Gastrocnemius medialis (tissue), 4 donors: ENCODE results near the gene SLC25A29. TPM values are rescaled to one million over a fixed set of nuclear protein-coding genes. Genes with fewer than 3 reads are reported as not detected.

Source experiments
- ATAC-seq, 2 donors: fragments of 150-250 bp; one replicate each; pipeline ENCODE4 v1.9.1; 2016
- DNase-seq, 2 donors: peaks; one replicate each; pipeline ENCODE4 v3.0.0-alpha.2; 2019
- H3K27ac ChIP-seq, 4 donors: fragments of 200-600 bp; sonication (generic); 1 replicate in 1 of 4; 2 replicates in 3 of 4; pipeline ENCODE4 v1.5.1; 2016 to 2018; ENCODE audit warnings: mild to moderate bottlenecking in 2 of 4, moderate library complexity in 1 of 4
- H3K27me3 ChIP-seq, 3 donors: fragments of 200-600 bp; sonication (generic) in 2 of 3; 1 replicate in 1 of 3; 2 replicates in 2 of 3; pipeline versions ENCODE4 v1.5.1 to v1.6.0; 2016 to 2019; ENCODE audit warnings: mild to moderate bottlenecking in 1 of 3, moderate library complexity in 1 of 3
- H3K36me3 ChIP-seq, 2 donors: fragments of 200-600 bp; sonication (generic) in 1 of 2; one replicate each; pipeline ENCODE4 v1.5.1; 2017 to 2018
- H3K4me1 ChIP-seq, 2 donors: fragments of 200-600 bp; sonication (generic) in 1 of 2; one replicate each; pipeline ENCODE4 v1.5.1; 2016 to 2017; ENCODE audit warnings: mild to moderate bottlenecking in 2 of 2
- H3K4me3 ChIP-seq, 4 donors: fragments of 200-600 bp; sonication (generic) in 3 of 4; 1 replicate in 1 of 4; 2 replicates in 3 of 4; pipeline ENCODE4 v1.5.1; 2016 to 2019; ENCODE audit warnings: mild to moderate bottlenecking in 2 of 4
- H3K9me3 ChIP-seq, 3 donors: fragments of 200-600 bp; sonication (generic) in 2 of 3; 1 replicate in 1 of 3; 2 replicates in 2 of 3; pipeline ENCODE4 v1.5.1; 2016 to 2019
- POLR2A ChIP-seq, 2 donors: fragments of 450-650 bp; IDR thresholded peaks; one replicate each; pipeline ENCODE4 v1.6.1; 2017; ENCODE audit warnings: antibody characterized with exemption in 2 of 2, mild to moderate bottlenecking in 2 of 2, moderate library complexity in 2 of 2
- in situ Hi-C, 4 donors: fragments of 200-750 bp; cut with MboI; loops; one replicate each; pipeline versions ENCODE4 v1.15.0 to v1.8.0; 2017; ENCODE audit warnings: low sequenced_read_pairs in 4 of 4
- intact Hi-C: fragments of 100-400 bp; cut with DNase I; formaldehyde crosslinking; loops from one replicate; pipeline ENCODE4 v1.15.1; 2023; ENCODE audit warnings: low total_unique reads
- total RNA-seq, 4 donors: library from RNA; depleted of rRNA; stranded (reverse); fragments of >200 nt; gene quantifications; one replicate each; pipeline versions ENCODE4 v1.1.0 to v1.2.3, GENCODE V29; 2016
- TF ChIP-seq, protein P1 (sequence below), 5 experiments: fragments of 450-650 bp in 3 of 5; fragments of 200-600 bp in 2 of 5; sonication (generic) in 2 of 5; IDR thresholded peaks in 4 of 5; conservative IDR thresholded peaks in 1 of 5; 1 replicate in 4 of 5; 2 replicates in 1 of 5; pipeline ENCODE4 v1.5.1; 2016 to 2019; ENCODE audit warnings: antibody characterized with exemption in 5 of 5, mild to moderate bottlenecking in 3 of 5, moderate library complexity in 3 of 5

The SLC25A29 gene
- total RNA-seq, 4 donors from 2014 or later, result 9.0 to 17.4 (median 13.4) TPM

GRCh38 chr14:100336618-100337530 is 30.6 kb upstream of the SLC25A29 start:
- Histone ChIP-seq H3K9me3 (no peaks in the 10 kb centered on the region), H3K4me1 (peaks cover 0 to 15% of the 10 kb centered on the region in 2 donors), H3K4me3 (no peak overlapping the region), H3K27ac (no peak overlapping the region), H3K36me3 (peaks cover 0 to 46% of the 10 kb centered on the region in 2 donors), H3K27me3 (no peaks in the 10 kb centered on the region)
- no peak for ATAC-seq
- DNase-seq, result peak in 1 of 2 donors; percentile 7
- in situ Hi-C loops, result no loop called here
- TF ChIP-seq, protein P1, sequence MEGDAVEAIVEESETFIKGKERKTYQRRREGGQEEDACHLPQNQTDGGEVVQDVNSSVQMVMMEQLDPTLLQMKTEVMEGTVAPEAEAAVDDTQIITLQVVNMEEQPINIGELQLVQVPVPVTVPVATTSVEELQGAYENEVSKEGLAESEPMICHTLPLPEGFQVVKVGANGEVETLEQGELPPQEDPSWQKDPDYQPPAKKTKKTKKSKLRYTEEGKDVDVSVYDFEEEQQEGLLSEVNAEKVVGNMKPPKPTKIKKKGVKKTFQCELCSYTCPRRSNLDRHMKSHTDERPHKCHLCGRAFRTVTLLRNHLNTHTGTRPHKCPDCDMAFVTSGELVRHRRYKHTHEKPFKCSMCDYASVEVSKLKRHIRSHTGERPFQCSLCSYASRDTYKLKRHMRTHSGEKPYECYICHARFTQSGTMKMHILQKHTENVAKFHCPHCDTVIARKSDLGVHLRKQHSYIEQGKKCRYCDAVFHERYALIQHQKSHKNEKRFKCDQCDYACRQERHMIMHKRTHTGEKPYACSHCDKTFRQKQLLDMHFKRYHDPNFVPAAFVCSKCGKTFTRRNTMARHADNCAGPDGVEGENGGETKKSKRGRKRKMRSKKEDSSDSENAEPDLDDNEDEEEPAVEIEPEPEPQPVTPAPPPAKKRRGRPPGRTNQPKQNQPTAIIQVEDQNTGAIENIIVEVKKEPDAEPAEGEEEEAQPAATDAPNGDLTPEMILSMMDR (IDR thresholded peaks at IDR 0.05 in 4 of 5, conservative IDR thresholded peaks at IDR 0.05 in 1 of 5), result no peak
- no peak for TF ChIP-seq POLR2A (IDR thresholded peaks at IDR 0.05)
- intact Hi-C loops, result no loop called here

DNA sequence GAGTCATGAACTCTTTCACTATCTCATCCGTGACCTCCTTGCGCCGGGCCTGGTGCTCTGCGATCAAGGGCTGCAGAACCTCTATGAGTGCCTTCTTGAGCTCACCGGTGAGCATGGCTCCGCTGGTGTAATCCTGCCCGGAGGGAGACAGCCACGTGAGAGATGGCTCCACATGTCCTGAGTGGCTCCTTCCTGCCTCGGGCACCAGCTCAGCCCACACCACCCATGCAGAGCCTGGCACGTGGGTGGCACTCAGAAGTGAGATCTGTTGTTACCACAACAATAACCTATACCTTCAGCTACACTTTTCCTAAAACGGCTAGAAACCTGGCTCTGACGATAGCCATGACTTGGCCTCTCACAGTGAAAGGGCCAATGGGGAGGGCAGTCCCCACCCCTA is 28.7 kb upstream of the SLC25A29 start:
- intact Hi-C loops (no loop called here), in situ Hi-C loops (no loop called here)
- ATAC-seq (no peak), DNase-seq (peak in 1 of 2 donors; percentile 8)
- no peak overlapping the region for H3K27ac ChIP-seq
- peaks cover 0 to 38% of the 10 kb centered on the region in 2 donors for H3K36me3 ChIP-seq
- no peaks in the 10 kb centered on the region for H3K27me3 ChIP-seq
- no peaks in the 10 kb centered on the region for H3K9me3 ChIP-seq
- H3K4me3 ChIP-seq, result no peak overlapping the region
- no peaks in the 10 kb centered on the region for H3K4me1 ChIP-seq
- TF ChIP-seq, protein P1 (IDR thresholded peaks at IDR 0.05 in 4 of 5, conservative IDR thresholded peaks at IDR 0.05 in 1 of 5), result no peak
- no peak for TF ChIP-seq POLR2A (IDR thresholded peaks at IDR 0.05)

DNA sequence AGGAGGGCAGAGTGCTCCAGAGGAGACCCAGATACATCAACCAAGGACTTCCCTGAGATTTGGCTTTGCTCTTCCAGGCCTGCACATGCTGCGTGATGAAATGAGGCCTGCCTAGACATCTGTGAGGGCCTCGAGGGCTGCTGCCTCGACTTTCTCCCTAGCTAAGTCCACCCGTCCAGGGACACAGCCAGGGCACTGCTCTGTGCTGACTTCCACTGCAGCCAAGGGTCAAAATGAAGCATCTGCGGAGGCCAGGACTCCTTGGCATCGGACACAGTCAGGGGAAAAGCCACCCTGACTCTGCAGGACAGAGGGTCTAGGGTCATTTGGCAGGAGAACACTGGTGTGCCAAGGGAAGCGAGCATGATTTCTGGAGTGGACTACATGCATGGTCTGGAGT is 27.6 kb upstream of the SLC25A29 start:
- intact Hi-C loops, result no loop called here
- TF ChIP-seq, protein P1 (IDR thresholded peaks at IDR 0.05 in 4 of 5, conservative IDR thresholded peaks at IDR 0.05 in 1 of 5), result no peak
- no peak for TF ChIP-seq POLR2A (IDR thresholded peaks at IDR 0.05)
- no peaks in the 10 kb centered on the region for H3K27me3 ChIP-seq
- ATAC-seq (no peak), DNase-seq (peak in 1 of 2 donors; percentile 4)
- no peak overlapping the region for H3K27ac ChIP-seq
- no peaks in the 10 kb centered on the region for H3K9me3 ChIP-seq
- no peaks in the 10 kb centered on the region for H3K4me1 ChIP-seq
- in situ Hi-C loops, result no loop called here
- H3K36me3 ChIP-seq, result peaks cover 0 to 34% of the 10 kb centered on the region in 2 donors
- no peak overlapping the region for H3K4me3 ChIP-seq

DNA sequence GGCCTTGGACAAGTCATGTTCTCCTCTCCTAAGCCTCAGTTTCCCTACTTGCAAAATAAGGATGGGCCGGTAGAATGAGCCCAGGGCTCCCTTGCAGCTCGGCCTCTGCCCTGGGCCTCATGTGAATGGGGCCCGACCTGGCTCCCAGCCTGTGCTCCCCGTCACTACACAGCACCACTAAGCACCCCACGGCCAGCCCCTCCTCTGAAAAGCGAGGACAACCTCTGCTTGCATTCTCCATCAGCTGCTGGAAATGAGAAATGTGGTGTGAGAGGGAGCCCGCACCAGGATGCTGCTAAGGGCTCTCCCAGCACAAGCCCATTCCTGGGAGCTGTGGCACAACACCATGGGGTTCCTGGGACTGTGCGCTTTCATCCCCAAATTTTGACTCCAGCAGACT is 27.1 kb upstream of the SLC25A29 start:
- in situ Hi-C loops (no loop called here), intact Hi-C loops (no loop called here)
- ATAC-seq (no peak), DNase-seq (no peak)
- no peak overlapping the region for H3K27ac ChIP-seq
- H3K9me3 ChIP-seq, result no peaks in the 10 kb centered on the region
- no peaks in the 10 kb centered on the region for H3K4me1 ChIP-seq
- TF ChIP-seq, protein P1 (IDR thresholded peaks at IDR 0.05 in 4 of 5, conservative IDR thresholded peaks at IDR 0.05 in 1 of 5), result no peak
- no peak for TF ChIP-seq POLR2A (IDR thresholded peaks at IDR 0.05)
- H3K27me3 ChIP-seq, result no peaks in the 10 kb centered on the region
- peaks cover 0 to 30% of the 10 kb centered on the region in 2 donors for H3K36me3 ChIP-seq
- H3K4me3 ChIP-seq, result no peak overlapping the region
